ENCODE measurements around the gene SCML1.

SCML1 gene

GRCh38 chrX:17803449-17803848 is 66.2 kb downstream of the SCML1 start:
- DNase-seq (ENCODE audit: low read depth): no peak
- no peak for TF ChIP-seq CTCF (conservative IDR thresholded peaks at IDR 0.05; ENCODE audit: low read depth, low read length)
- no peak overlapping the region for H3K4me3 ChIP-seq (ENCODE audit: low read length)

Measured in retinal pigment epithelial cell (primary cell).